ACC112 (cell line): Measurements from ENCODE around the gene CBFB.
"Not testable (repeated sequence)": the region's sequence is repeated elsewhere in the genome, so short reads cannot be mapped to it uniquely, and the experiment has no call there.

Source experiments
- H2AFZ ChIP-seq: fragments of 200-600 bp; sonication (generic); one replicate; pipeline ENCODE4 v1.6.0; 2017; ENCODE audit warnings: antibody characterized with exemption, low read length; ENCODE audit not compliant: unreplicated experiment
- H3K27ac ChIP-seq: fragments of 200-600 bp; sonication (generic); 2 replicates; pipeline ENCODE4 v1.5.1; 2014; ENCODE audit warnings: low read depth, mild to moderate bottlenecking, antibody characterized with exemption, low read length, moderate library complexity
- H3K27me3 ChIP-seq: fragments of 200-600 bp; sonication (generic); 2 replicates; pipeline ENCODE4 v1.6.1; 2014; ENCODE audit warnings: mild to moderate bottlenecking, antibody characterized with exemption, low read length, moderate library complexity, mixed read lengths; ENCODE audit not compliant: insufficient read depth
- H3K36me3 ChIP-seq: fragments of 200-600 bp; sonication (generic); 2 replicates; pipeline ENCODE4 v1.6.1; 2016; ENCODE audit warnings: mild to moderate bottlenecking, antibody characterized with exemption, low read length, moderate library complexity, mixed read lengths; ENCODE audit not compliant: insufficient read depth
- H3K4me1 ChIP-seq: fragments of 200-600 bp; sonication (generic); one replicate; pipeline ENCODE4 v1.6.1; 2016; ENCODE audit warnings: low read length, mixed read lengths; ENCODE audit not compliant: insufficient read depth, unreplicated experiment, control insufficient read depth
- H3K4me3 ChIP-seq: fragments of 200-600 bp; sonication (generic); 2 replicates; pipeline ENCODE4 v1.5.1; 2014; ENCODE audit warnings: mild to moderate bottlenecking, low read depth, low read length
- H3K79me2 ChIP-seq: fragments of 200-600 bp; sonication (generic); one replicate; pipeline ENCODE4 v1.6.0; 2016; ENCODE audit warnings: low read length; ENCODE audit not compliant: control insufficient read depth, unreplicated experiment, insufficient read depth

The CBFB gene

GRCh38 chr16:67028696-67029253 lies at the start of gene CBFB:
CBFB (plus strand) TSS chr16:67029149; CDS start chr16:67029408, 259 bp downstream.
- Histone ChIP-seq H3K79me2 (peaks cover 45% of the 10 kb centered on the region), H3K27ac (peak within 1 kb of the TSS; percentile 89), H3K4me3 (peak within 1 kb of the TSS; percentile 98), H3K4me1 (peaks cover 16% of the 10 kb centered on the region), H3K27me3 (no peaks in the 10 kb centered on the region), H3K36me3 (0 out of 2 replicates have a peak, but pooled peaks cover 4% of the 10 kb centered on the region), H2AFZ (peak within 1 kb of the TSS; percentile 98)

GRCh38 chr16:66983033-66983432 lies 45.9 kb upstream of the CBFB start:
- Histone ChIP-seq H3K79me2 (no peaks in the 10 kb centered on the region), H3K27me3 (no peaks in the 10 kb centered on the region), H2AFZ (no peak overlapping the region), H3K36me3 (no peaks in the 10 kb centered on the region), H3K4me1 (peaks cover 8% of the 10 kb centered on the region), H3K4me3 (no peak overlapping the region), H3K27ac (no peak overlapping the region)

GRCh38 chr16:66984892-66985311 lies 44.0 kb upstream of the CBFB start:
- H3K27ac ChIP-seq, result no peak overlapping the region
- H3K36me3 ChIP-seq, result no peaks in the 10 kb centered on the region
- H3K4me1 ChIP-seq, result no peaks in the 10 kb centered on the region
- no peaks in the 10 kb centered on the region for H3K27me3 ChIP-seq
- H3K79me2 ChIP-seq, result no peaks in the 10 kb centered on the region
- H2AFZ ChIP-seq, result no peak overlapping the region
- no peak overlapping the region for H3K4me3 ChIP-seq

- no peak overlapping the region for H3K27ac ChIP-seq
- H3K36me3 ChIP-seq, result no peaks in the 10 kb centered on the region
- H3K27me3 ChIP-seq, result no peaks in the 10 kb centered on the region
- H3K4me3 ChIP-seq, result no peak overlapping the region
- H2AFZ ChIP-seq, result no peak overlapping the region
- no peaks in the 10 kb centered on the region for H3K4me1 ChIP-seq
- no peaks in the 10 kb centered on the region for H3K79me2 ChIP-seq
These were observed 42.4 kb upstream of the CBFB start for GRCh38 chr16:66986559-66986958.

- H3K27me3 ChIP-seq, result no peaks in the 10 kb centered on the region
- H3K4me3 ChIP-seq, result no peak within 1 kb of the TSS
- no peaks in the 10 kb centered on the region for H3K36me3 ChIP-seq
- no peaks in the 10 kb centered on the region for H3K4me1 ChIP-seq
- H3K27ac ChIP-seq, result no peak within 1 kb of the TSS
- H2AFZ ChIP-seq, result no peak within 1 kb of the TSS
- H3K79me2 ChIP-seq, result no peaks in the 10 kb centered on the region
These were observed 40.7 kb upstream of the CBFB start, which contains the start of gene CES4A for GRCh38 chr16:66988197-66988788. CES4A (plus strand) TSS chr16:66988589; CDS start chr16:66988773, 184 bp downstream.

GRCh38 chr16:66991545-66992077 lies 37.3 kb upstream of the CBFB start:
- Histone ChIP-seq H3K4me1 (peaks cover 6% of the 10 kb centered on the region), H3K79me2 (no peaks in the 10 kb centered on the region), H3K27me3 (no peaks in the 10 kb centered on the region), H3K36me3 (no peaks in the 10 kb centered on the region), H3K27ac (no peak overlapping the region), H2AFZ (no peak overlapping the region), H3K4me3 (no peak overlapping the region)

GRCh38 chr16:66993558-66993957 lies 35.4 kb upstream of the CBFB start:
- H3K27me3 ChIP-seq, H3K4me3 ChIP-seq, H3K36me3 ChIP-seq, H3K79me2 ChIP-seq, H3K27ac ChIP-seq, H2AFZ ChIP-seq: not testable (repeated sequence)
- H3K4me1 ChIP-seq, result peaks cover 11% of the 10 kb centered on the region

GRCh38 chr16:66996324-66996982 lies 32.5 kb upstream of the CBFB start:
- H3K4me1 ChIP-seq, result peaks cover 15% of the 10 kb centered on the region
- H3K36me3 ChIP-seq, result no peaks in the 10 kb centered on the region
- H3K4me3 ChIP-seq, result no peak overlapping the region
- no peaks in the 10 kb centered on the region for H3K27me3 ChIP-seq
- no peaks in the 10 kb centered on the region for H3K79me2 ChIP-seq
- no peak overlapping the region for H2AFZ ChIP-seq
- H3K27ac ChIP-seq, result no peak overlapping the region

- no peaks in the 10 kb centered on the region for H3K79me2 ChIP-seq
- no peaks in the 10 kb centered on the region for H3K27me3 ChIP-seq
- no peaks in the 10 kb centered on the region for H3K36me3 ChIP-seq
- no peak overlapping the region for H3K4me3 ChIP-seq
- H2AFZ ChIP-seq, result no peak overlapping the region
- peaks cover 20% of the 10 kb centered on the region for H3K4me1 ChIP-seq
- H3K27ac ChIP-seq, result no peak overlapping the region
These were observed 32.0 kb upstream of the CBFB start for GRCh38 chr16:66996983-66997358.

- Histone ChIP-seq H3K27me3 (no peaks in the 10 kb centered on the region), H3K27ac (no peak overlapping the region), H3K4me1 (peaks cover 20% of the 10 kb centered on the region)
These were observed 28.3 kb upstream of the CBFB start for GRCh38 chr16:67000384-67001351.

More at GRCh38 chr16:67000384-67001351, 28.3 kb upstream of the CBFB start:
- H3K79me2 ChIP-seq, result no peaks in the 10 kb centered on the region
- H3K36me3 ChIP-seq, result no peaks in the 10 kb centered on the region
- peak overlapping the region; percentile 100 for H2AFZ ChIP-seq
- peak overlapping the region; percentile 87 for H3K4me3 ChIP-seq
